Measurements from ENCODE around the gene CXorf58. TPM values are rescaled to one million over a fixed set of nuclear protein-coding genes. Genes with fewer than 3 reads are reported as not detected.
A peak's percentile ranks its signal among the peaks of the same experiment; 100 is the strongest.
"Not testable (repeated sequence)": the region's sequence is repeated elsewhere in the genome, so short reads cannot be mapped to it uniquely, and the experiment has no call there.

The CXorf58 gene
- 0.82 TPM for total RNA-seq

DNA sequence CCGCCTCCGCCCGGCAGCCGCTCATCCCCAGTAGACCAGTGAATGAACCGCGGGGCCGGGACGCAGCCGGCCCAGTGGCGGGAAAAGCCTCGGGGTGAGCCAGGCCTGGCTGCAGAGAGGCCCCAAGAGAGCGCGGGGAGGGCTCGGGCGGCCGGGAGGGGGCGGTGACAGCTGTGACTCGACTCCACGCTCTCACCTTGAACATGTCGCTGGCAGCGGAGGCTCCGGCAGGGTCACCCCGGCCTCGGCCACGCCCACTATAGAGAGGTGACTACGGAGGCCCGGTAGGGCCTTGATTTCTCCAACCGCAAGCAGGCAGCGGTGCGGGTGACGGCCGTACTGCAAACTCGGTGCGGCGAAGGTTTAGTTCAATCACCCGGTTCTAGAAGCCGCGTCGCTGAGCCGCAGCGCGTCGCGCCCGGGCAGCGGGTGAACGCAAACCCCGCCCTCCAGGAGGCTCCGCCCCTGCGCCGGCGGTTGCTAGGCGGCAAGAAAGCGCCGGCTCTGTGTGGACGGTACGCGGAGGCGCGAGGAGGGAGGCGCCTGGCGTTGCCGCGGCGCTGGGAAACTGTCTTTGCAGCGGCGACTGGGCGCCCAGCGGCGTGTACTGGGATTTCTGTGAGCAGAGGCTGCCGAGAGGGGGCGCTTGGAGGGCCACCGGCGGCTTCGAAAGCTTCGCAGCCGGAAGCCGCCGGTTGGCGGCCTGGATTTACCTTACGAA lies at the start of gene CXorf58, which contains the start of gene APOO:
Gene CXorf58 (plus strand): TSS at position 509 of the 721 bp plus-strand sequence. CDS start 2,297 bp downstream, outside the sequence.
Gene APOO (minus strand): TSS at position 441 of the 721 bp plus-strand sequence. CDS start 236 bp downstream, at position 205.
- no peak for FAIRE-seq
- peak; percentile 81 to 83 for DNase-seq (ENCODE audit: low spot score in 2 of 2)

GRCh38 chrX:23859238-23859637 lies 48.6 kb upstream of the CXorf58 start:
- not testable (repeated sequence) for DNase-seq (ENCODE audit: low spot score in 2 of 2); FAIRE-seq

DNA sequence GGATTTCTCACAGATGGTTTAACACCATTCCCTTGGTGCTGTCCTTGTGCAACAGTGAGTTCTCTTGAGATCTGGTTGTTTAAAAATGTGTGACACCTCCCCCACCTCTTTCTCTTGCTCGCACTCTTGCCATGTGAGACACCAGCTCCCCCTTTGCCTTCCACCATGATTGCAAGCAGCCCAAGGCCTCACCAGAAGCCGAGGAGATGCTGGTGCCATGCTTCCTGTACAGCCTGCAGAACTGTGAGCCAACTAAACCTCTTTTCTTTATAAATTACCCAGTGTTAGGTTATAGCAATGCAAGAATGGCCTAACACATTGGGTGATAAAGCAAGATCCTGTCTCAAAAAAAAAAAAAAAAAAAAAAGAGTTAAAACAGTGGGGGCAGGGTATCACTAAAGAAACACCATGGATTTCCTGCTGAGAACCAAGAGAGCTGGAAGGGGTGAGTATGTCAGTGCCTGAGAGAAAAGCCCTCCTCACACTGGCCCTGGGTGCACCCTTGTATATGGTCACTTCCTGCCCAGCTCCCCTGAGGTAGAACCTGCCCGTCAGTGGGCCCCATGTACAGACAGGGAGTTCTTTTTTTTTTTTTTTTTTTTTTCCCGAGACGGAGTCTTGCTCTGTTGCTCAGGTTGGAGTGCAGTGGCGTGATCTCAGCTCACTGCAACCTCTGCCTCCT lies 46.5 kb upstream of the CXorf58 start:
- DNase-seq (ENCODE audit: low spot score in 2 of 2): no peak
- FAIRE-seq: no peak

- not testable (repeated sequence) for FAIRE-seq; DNase-seq (ENCODE audit: low spot score in 2 of 2)
Observed at GRCh38 chrX:23861952-23862351, 45.9 kb upstream of the CXorf58 start.

- DNase-seq (ENCODE audit: low spot score in 2 of 2) (no peak), FAIRE-seq (no peak)
Observed at GRCh38 chrX:23864742-23865326, 43.0 kb upstream of the CXorf58 start.

- DNase-seq (ENCODE audit: low spot score in 2 of 2) (no peak), FAIRE-seq (no peak)
Observed at GRCh38 chrX:23870041-23870440, 37.8 kb upstream of the CXorf58 start.

GRCh38 chrX:23871905-23872546 lies 35.8 kb upstream of the CXorf58 start:
- DNase-seq (ENCODE audit: low spot score in 2 of 2): no peak
- no peak for FAIRE-seq

GRCh38 chrX:23879380-23880090 lies 28.3 kb upstream of the CXorf58 start:
- FAIRE-seq: no peak

GRCh38 chrX:23883737-23884354 lies 24.0 kb upstream of the CXorf58 start:
- no peak for DNase-seq (ENCODE audit: low spot score in 2 of 2)
- FAIRE-seq: no peak

More at GRCh38 chrX:23879380-23880090, 28.3 kb upstream of the CXorf58 start:
- no peak for DNase-seq (ENCODE audit: low spot score in 2 of 2)

- no peak for FAIRE-seq
- no peak for DNase-seq (ENCODE audit: low spot score in 2 of 2)
Observed at GRCh38 chrX:23884427-23885024, 23.3 kb upstream of the CXorf58 start.

- FAIRE-seq: no peak
- no peak for DNase-seq (ENCODE audit: low spot score in 2 of 2)
Observed at GRCh38 chrX:23885803-23886202, 22.0 kb upstream of the CXorf58 start.

DNA sequence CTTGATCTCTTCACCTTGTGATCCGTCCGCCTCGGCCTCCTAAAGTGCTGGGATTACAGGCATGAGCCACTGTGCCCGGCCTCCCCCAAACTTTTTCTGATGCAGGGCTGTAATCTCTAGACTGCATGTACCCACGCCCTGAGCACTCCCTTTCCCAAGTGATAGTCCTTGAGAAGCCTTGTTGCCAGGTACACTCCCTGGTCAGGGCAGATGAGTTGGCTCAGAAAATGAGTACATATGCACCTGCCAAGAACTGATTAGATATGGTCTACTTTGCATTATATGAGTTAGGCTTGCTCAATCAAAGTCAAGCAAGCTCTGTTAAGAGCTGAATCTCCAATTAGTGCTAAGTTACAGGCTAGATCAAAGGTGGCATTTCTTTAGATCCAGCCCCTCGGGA lies 20.4 kb upstream of the CXorf58 start:
- DNase-seq (ENCODE audit: low spot score in 2 of 2) (no peak), FAIRE-seq (no peak)

DNA sequence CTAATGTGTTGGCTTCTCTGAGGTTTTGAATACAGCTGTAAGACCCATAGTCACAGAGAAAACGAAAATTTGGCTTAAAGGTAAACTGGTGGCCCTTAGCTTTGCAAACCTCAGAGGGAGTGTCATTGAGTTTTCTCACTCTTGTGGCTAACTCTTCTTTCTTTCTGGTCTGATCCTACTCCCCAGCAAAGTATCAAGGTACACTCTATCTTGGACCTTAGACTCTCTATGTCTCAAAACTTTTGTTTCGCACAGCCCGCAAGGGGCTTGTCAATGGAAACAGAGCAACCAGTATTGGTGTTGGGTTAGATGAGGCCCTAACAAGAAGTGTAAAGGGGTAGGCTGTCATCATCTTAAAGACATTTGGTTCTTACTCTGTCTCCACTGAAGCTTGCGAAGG lies 19.9 kb upstream of the CXorf58 start:
- FAIRE-seq: no peak
- no peak for DNase-seq (ENCODE audit: low spot score in 2 of 2)

GRCh38 chrX:23888887-23889501 lies 18.8 kb upstream of the CXorf58 start:
- DNase-seq (ENCODE audit: low spot score in 2 of 2): no peak
- FAIRE-seq: no peak

DNA sequence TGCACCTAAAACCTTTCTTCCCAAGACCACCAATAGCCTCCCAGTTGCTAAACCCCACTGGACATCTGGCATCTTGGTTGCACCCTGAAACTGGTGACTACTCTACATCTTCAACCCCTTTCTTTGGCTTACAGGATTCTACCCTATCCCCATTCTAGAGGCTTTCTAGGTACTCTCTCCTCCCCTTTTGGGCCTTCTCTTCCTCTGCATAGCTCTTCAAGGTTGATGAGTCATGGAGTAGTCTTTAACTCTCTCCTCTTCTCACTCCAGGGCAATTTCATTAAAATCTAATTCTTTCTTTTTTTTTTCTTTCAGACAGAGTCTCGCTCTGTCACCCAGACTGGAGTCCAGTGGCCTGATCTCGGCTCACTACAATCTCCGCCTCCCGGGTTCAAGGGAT lies 16.9 kb upstream of the CXorf58 start:
- FAIRE-seq (no peak), DNase-seq (ENCODE audit: low spot score in 2 of 2) (no peak)

GRCh38 chrX:23894993-23895392 lies 12.8 kb upstream of the CXorf58 start:
- FAIRE-seq; DNase-seq (ENCODE audit: low spot score in 2 of 2): not testable (repeated sequence)

- FAIRE-seq; DNase-seq (ENCODE audit: low spot score in 2 of 2): not testable (repeated sequence)
Observed at GRCh38 chrX:23896539-23896938, 11.3 kb upstream of the CXorf58 start.

GRCh38 chrX:23896981-23897380 lies 10.8 kb upstream of the CXorf58 start:
- FAIRE-seq: no peak
- no peak for DNase-seq (ENCODE audit: low spot score in 2 of 2)

DNA sequence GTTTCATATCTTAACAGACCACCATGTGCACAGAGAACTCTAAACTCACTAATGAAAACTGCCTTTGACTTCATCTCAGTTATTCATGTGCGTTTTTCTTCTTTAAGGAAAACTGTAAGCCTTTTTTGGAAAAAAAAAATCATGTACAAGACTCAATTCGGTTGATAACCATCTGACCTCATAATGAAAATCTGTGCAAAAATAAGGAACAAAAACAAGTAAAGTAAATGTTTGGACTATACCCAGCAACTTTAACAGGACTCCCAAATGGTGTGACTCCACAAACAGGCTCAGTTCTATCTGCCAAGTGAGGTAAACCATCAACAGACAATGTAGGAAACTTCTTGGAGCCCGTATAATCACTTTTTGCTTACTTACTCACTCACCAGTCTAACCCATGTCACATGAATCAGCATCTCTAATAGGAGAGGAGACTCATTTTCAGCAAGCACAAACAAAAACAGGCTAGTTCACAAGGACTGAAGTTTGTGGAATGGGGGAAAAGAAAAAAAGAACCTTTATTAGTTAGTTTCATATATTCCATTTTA lies 9.3 kb upstream of the CXorf58 start:
- DNase-seq (ENCODE audit: low spot score in 2 of 2) (no peak), FAIRE-seq (no peak)

All from frontal cortex (tissue), 4 donors.